HTERT RPE-1 (cell line): ENCODE measurements around the gene ENOX2.
"Not testable (repeated sequence)": the region's sequence is repeated elsewhere in the genome, so short reads cannot be mapped to it uniquely, and the experiment has no call there.

Source experiments
- in situ Hi-C: fragments of 300-500 bp; cut with MboI; formaldehyde crosslinking; loops from 4 replicates; pipeline ENCODE4 v1.14.3; 2020; ENCODE audit warnings: low sequenced_read_pairs

The ENOX2 gene

DNA sequence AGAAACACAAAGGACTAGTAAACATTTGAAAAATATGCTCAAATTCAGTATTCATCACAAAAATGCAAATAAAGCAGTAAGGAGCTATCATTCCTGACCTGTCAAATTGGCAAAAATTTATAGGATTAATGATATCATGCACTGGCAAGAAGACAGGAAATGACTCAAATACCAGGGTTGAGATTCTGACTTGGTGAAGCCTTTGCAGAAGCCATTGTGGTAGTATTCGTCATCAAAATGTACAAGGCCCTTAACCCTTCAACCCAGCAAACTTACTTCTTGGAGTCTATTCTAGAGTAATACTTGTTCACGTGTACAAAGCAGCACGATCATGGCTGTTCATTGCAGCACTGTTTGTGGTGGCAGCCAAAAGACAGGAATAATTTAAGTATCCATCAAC is 132.4 kb downstream of the ENOX2 start:
- in situ Hi-C loops, result no loop called here

DNA sequence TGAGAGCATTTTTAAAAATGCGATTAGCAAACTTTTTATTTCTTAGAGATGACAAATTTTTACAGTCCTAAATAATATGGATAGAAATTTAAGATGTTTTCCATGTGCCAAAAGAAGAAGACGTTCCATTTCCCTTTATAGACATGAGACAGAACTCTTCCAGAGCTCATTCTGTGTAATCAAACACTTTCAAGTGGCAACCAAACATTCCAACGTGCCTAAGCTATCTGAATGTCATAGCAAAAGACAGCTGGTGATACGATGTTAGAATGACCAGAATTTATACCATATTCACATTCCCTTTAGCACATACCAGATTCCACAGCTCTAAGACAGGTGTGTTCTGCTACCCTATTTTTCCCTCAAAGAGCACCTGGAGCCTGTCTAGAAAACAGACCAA is 133.2 kb downstream of the ENOX2 start:
- in situ Hi-C loops, result no loop called here

- in situ Hi-C loops, result no loop called here
These were observed 144.9 kb downstream of the ENOX2 start for GRCh38 chrX:130758072-130758471.

DNA sequence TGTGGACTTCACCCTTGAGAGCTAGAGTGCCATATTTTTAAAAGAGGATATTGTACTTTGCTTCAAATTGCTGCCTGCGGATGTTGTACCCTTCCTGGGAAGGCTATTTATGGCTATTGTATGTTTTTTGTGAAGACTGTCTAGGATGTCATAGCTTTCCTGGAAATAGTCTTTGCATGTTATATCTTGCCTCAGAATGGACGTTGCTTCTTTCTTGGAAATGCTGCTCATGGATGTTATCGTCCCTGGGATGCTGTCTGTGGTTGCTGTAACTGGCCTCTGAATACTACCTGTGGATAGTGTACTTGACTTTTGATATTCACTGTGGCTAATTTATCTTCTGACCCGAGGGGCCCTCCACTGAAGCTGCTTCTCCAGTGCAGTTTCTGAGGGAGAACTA is 146.8 kb downstream of the ENOX2 start:
- in situ Hi-C loops, result no loop called here

- in situ Hi-C loops, result no loop called here
These were observed 148.7 kb downstream of the ENOX2 start for GRCh38 chrX:130754353-130754752.

DNA sequence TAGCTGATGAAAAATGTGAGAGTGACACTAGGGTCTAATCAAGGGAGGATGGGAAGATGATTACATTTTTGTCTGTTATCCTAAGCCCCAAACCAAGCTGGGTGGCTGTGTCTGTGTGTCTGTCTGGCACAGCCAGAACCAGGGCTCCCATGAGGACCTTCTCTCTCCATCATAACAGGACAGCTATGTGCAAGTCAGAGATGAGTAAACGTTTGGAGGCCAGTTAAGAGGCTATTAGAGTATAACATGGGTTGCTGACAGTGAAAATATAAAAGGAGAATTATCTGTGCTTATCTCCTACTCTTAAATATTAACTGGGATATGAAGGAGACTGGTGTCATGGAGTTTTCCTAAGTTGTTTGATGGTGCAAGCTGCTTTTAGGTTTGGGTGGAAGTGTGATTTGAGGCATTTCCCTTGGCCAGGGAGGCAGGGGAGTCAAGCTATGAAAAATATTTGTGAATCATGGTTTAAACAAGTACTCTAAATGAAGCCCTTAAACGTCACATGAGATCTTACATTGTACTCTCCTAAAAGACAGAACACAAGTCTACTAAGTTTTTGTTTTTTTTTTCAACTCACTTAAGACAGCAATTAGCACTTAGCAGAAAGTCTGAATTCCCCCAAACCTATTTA is 156.2 kb downstream of the ENOX2 start:
- in situ Hi-C loops, result no loop called here

DNA sequence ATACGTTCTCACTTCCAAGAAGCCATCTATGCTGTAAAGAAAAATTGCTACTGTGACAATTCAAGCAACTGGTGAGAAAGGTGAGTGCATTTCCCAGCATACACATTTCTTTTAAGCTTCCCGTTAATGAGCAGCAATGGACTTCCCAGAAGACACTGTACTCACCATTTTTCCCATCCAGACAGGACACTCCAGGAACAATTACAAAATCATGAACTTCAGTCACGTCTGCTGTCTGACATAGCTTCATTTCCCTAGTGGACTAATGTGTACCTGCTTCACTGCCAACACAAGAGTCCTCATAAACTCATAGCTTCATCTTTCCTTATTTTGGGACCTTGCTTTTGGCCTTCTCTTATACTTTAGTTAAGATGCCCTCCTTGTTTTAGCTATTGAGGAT is 156.9 kb downstream of the ENOX2 start:
- in situ Hi-C loops, result no loop called here

GRCh38 chrX:130741584-130741983 is 161.4 kb downstream of the ENOX2 start:
- in situ Hi-C loops, result no loop called here

GRCh38 chrX:130741151-130741550 is 161.9 kb downstream of the ENOX2 start:
- in situ Hi-C loops, result no loop called here

DNA sequence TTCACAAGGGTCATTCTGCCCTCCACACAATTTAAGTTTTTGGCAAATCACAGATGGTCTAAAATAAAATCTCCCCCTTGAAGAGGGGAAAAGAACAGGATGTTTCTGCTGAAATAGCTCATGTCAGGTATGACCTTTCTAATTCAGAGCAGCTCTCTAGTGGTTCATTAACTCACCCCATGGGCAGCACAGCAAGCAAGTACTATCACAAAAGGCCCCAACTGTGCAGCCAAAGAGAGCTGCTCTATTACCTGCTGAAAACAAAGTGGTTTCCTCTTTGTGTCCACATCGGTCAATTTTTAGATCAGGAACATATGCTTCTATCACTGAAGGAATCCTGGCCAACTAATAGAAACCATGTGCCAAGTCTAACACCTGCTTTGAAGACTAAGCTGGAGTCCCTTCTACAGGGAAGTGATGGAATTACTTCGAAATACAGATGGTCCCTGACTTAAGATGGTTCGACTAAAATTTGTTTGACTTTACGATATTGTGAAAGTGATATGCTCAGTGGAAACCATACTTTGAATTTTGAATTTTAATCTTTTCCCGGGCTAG is 164.3 kb downstream of the ENOX2 start:
- in situ Hi-C loops, result no loop called here

GRCh38 chrX:130734713-130735112 is 168.3 kb downstream of the ENOX2 start:
- in situ Hi-C loops, result no loop called here

- in situ Hi-C loops, result no loop called here
These were observed 174.8 kb downstream of the ENOX2 start for GRCh38 chrX:130728208-130728607.

DNA sequence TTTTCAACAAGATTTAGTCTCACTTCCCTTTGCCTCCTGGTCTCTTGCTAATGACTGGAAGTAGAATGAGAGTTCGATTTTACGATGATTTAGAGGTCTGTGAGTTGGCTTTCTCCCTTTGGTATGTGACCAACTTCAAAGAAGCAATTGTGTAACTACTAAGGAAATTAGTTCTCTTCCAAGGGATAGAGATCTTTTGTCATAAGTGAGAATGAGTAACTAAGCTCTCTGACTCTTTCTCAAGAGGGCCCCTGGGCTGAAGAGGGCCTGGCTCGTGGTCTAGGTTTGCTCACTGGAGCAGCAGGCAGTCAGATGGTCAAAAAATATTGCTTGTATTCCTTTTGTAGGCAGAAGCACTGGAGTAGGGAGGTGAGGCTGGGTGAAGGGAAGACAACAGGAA is 176.3 kb downstream of the ENOX2 start:
- in situ Hi-C loops, result no loop called here

GRCh38 chrX:130725519-130725918 is 177.5 kb downstream of the ENOX2 start:
- in situ Hi-C loops, result no loop called here

GRCh38 chrX:130719413-130719812 is 183.6 kb downstream of the ENOX2 start:
- in situ Hi-C loops, result no loop called here

GRCh38 chrX:130718137-130718536 is 184.9 kb downstream of the ENOX2 start:
- in situ Hi-C loops, result no loop called here

GRCh38 chrX:130716781-130717413 is 186.1 kb downstream of the ENOX2 start:
- in situ Hi-C loops, result no loop called here

- in situ Hi-C loops, result no loop called here
These were observed 186.7 kb downstream of the ENOX2 start for GRCh38 chrX:130716346-130716745.

- in situ Hi-C loops, result no loop called here
These were observed 187.7 kb downstream of the ENOX2 start for GRCh38 chrX:130715299-130715698.

GRCh38 chrX:130714665-130715064 is 188.3 kb downstream of the ENOX2 start:
- in situ Hi-C loops, result no loop called here

GRCh38 chrX:130714135-130714534 is 188.9 kb downstream of the ENOX2 start:
- in situ Hi-C loops, result no loop called here

GRCh38 chrX:130709178-130709577 is 193.8 kb downstream of the ENOX2 start:
- in situ Hi-C loops, result not testable (repeated sequence)

- in situ Hi-C loops, result no loop called here
These were observed 197.4 kb downstream of the ENOX2 start for GRCh38 chrX:130705591-130705990.
